ENCODE measurements around the gene CUTA.
A peak's percentile ranks its signal among the peaks of the same experiment; 100 is the strongest.

The CUTA gene

GRCh38 chr6:33415831-33416230 lies 2.1 kb downstream of the CUTA start:
- no peak for TF ChIP-seq CTCF (conservative IDR thresholded peaks at IDR 0.05; ENCODE audit: low read length)
- peak overlapping the region; percentile 90 for H3K4me3 ChIP-seq (ENCODE audit: low read length)
- DNase-seq (ENCODE audit: low read depth) = no peak

- H3K4me3 ChIP-seq (ENCODE audit: low read length) = no peak overlapping the region
- TF ChIP-seq CTCF (conservative IDR thresholded peaks at IDR 0.05; ENCODE audit: low read length) = peak; percentile 45
- DNase-seq (ENCODE audit: low read depth) = no peak
Observed at GRCh38 chr6:33414592-33415271, 3.2 kb downstream of the CUTA start.

- no peak overlapping the region for H3K4me3 ChIP-seq (ENCODE audit: low read length)
- no peak for TF ChIP-seq CTCF (conservative IDR thresholded peaks at IDR 0.05; ENCODE audit: low read length)
- DNase-seq (ENCODE audit: low read depth) = no peak
Observed at GRCh38 chr6:33413241-33414120, 4.4 kb downstream of the CUTA start.

- DNase-seq (ENCODE audit: low read depth) = no peak
- H3K4me3 ChIP-seq (ENCODE audit: low read length) = peak overlapping the region; percentile 80
Observed at GRCh38 chr6:33412140-33413009, 5.5 kb downstream of the CUTA start.

GRCh38 chr6:33411632-33412005 lies 6.3 kb downstream of the CUTA start:
- DNase-seq (ENCODE audit: low read depth) = no peak
- TF ChIP-seq CTCF (conservative IDR thresholded peaks at IDR 0.05; ENCODE audit: low read length) = no peak
- peak overlapping the region; percentile 80 for H3K4me3 ChIP-seq (ENCODE audit: low read length)

More at GRCh38 chr6:33412140-33413009, 5.5 kb downstream of the CUTA start:
- no peak for TF ChIP-seq CTCF (conservative IDR thresholded peaks at IDR 0.05; ENCODE audit: low read length)

- no peak for TF ChIP-seq CTCF (conservative IDR thresholded peaks at IDR 0.05; ENCODE audit: low read length)
- DNase-seq (ENCODE audit: low read depth) = peak; percentile 86
Observed at GRCh38 chr6:33410711-33411631, 6.9 kb downstream of the CUTA start, which contains the start of gene PHF1. Gene PHF1, plus strand, starts transcription at chr6:33411014. Its CDS starts 1,250 bp downstream, at chr6:33412264.

More at GRCh38 chr6:33410711-33411631, 6.9 kb downstream of the CUTA start, which contains the start of gene PHF1:
- peak within 1 kb of the TSS; percentile 80 for H3K4me3 ChIP-seq (ENCODE audit: low read length)

Measured in AG10803 (cell line).